Activated B cell treated with CpG ODN at 0.5 μM for 24 hours (primary cell): Measurements from ENCODE around the gene TTLL8. TPM values are rescaled to one million over a fixed set of nuclear protein-coding genes. Genes with fewer than 3 reads are reported as not detected.

Experiments used
- ATAC-seq: fragments of 200-7000 bp; cut with Tn5 transposase; one replicate; pipeline ENCODE4 v1.10.0; 2021; ENCODE audit warnings: low read depth, mild to moderate bottlenecking, moderate library complexity
- CTCF ChIA-PET: fragments of 350-600 bp; sonication (Branson Sonifier 250); formaldehyde crosslinking; loops from one replicate; lab custom pipeline; 2021; ENCODE audit warnings: antibody characterized with exemption; lab: Charles Lee
- POLR2A ChIA-PET: fragments of 350-600 bp; sonication (Branson Sonifier 250); formaldehyde crosslinking; loops from one replicate; lab custom pipeline; 2021; ENCODE audit warnings: antibody characterized with exemption; lab: Charles Lee
- DNase-seq: peaks from one replicate; pipeline ENCODE4 v3.0.0; 2022
- H3K27ac Mint-ChIP-seq: one replicate; pipeline ENCODE4 v1.8.0; 2020; ENCODE audit warnings: mixed read lengths
- H3K27me3 Mint-ChIP-seq: one replicate; pipeline ENCODE4 v1.8.0; 2021; ENCODE audit warnings: mixed read lengths
- H3K36me3 Mint-ChIP-seq: one replicate; pipeline ENCODE4 v1.8.0; 2021; ENCODE audit warnings: low read depth, mixed read lengths
- H3K4me1 Mint-ChIP-seq: one replicate; pipeline ENCODE4 v1.8.0; 2021; ENCODE audit warnings: mixed read lengths
- H3K4me3 Mint-ChIP-seq: one replicate; pipeline ENCODE4 v1.8.0; 2020; ENCODE audit warnings: mild to moderate bottlenecking, mixed read lengths
- H3K9me3 Mint-ChIP-seq: one replicate; pipeline ENCODE4 v1.8.0; 2020; ENCODE audit warnings: mixed read lengths
- intact Hi-C: fragments of 100-400 bp; cut with micrococcal nuclease; formaldehyde crosslinking; loops from one replicate; pipeline ENCODE4 v1.15.1; 2024
- total RNA-seq: library from RNA; stranded (reverse); gene quantifications from 2 replicates; pipeline ENCODE4 v1.2.3, GENCODE V29; 2022
- TF ChIP-seq, protein P1 (sequence below): fragments of 200-600 bp; IDR thresholded peaks from one replicate; pipeline ENCODE4 v1.8.0; 2022; ENCODE audit warnings: antibody characterized with exemption, mild to moderate bottlenecking

Gene TTLL8
- total RNA-seq, 1 donor from 2014 or later, result not detected

GRCh38 chr22:49997251-49997599 lies 60.9 kb downstream of the TTLL8 start:
- H3K36me3 Mint-ChIP-seq, result no peaks in the 10 kb centered on the region
- H3K27ac Mint-ChIP-seq, result no peak overlapping the region
- peaks cover 23% of the 10 kb centered on the region for H3K4me1 Mint-ChIP-seq
- ATAC-seq, result no peak
- intact Hi-C loops, result no loop called here
- CTCF ChIA-PET, result interaction anchor here (1.1 kb wide), 1 partner anchor 67 kb away, joined by 3 read pairs; no protein-coding TSS in a partner anchor
- H3K27me3 Mint-ChIP-seq, result peaks cover 2% of the 10 kb centered on the region
- POLR2A ChIA-PET, result no interaction called here
- TF ChIP-seq, protein P1, sequence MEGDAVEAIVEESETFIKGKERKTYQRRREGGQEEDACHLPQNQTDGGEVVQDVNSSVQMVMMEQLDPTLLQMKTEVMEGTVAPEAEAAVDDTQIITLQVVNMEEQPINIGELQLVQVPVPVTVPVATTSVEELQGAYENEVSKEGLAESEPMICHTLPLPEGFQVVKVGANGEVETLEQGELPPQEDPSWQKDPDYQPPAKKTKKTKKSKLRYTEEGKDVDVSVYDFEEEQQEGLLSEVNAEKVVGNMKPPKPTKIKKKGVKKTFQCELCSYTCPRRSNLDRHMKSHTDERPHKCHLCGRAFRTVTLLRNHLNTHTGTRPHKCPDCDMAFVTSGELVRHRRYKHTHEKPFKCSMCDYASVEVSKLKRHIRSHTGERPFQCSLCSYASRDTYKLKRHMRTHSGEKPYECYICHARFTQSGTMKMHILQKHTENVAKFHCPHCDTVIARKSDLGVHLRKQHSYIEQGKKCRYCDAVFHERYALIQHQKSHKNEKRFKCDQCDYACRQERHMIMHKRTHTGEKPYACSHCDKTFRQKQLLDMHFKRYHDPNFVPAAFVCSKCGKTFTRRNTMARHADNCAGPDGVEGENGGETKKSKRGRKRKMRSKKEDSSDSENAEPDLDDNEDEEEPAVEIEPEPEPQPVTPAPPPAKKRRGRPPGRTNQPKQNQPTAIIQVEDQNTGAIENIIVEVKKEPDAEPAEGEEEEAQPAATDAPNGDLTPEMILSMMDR, result no peak
- no peak overlapping the region for H3K4me3 Mint-ChIP-seq
- DNase-seq, result no peak
- H3K9me3 Mint-ChIP-seq, result no peaks in the 10 kb centered on the region

- Mint-ChIP-seq H3K4me1 (peaks cover 23% of the 10 kb centered on the region), H3K9me3 (no peaks in the 10 kb centered on the region), H3K4me3 (no peak overlapping the region), H3K36me3 (no peaks in the 10 kb centered on the region), H3K27ac (no peak overlapping the region), H3K27me3 (peaks cover 2% of the 10 kb centered on the region)
- POLR2A ChIA-PET, result no interaction called here
- intact Hi-C loops, result no loop called here
- CTCF ChIA-PET, result interaction anchor here (1.1 kb wide), 1 partner anchor 66 kb away, joined by 3 read pairs; no protein-coding TSS in a partner anchor
- DNase-seq, result no peak
- TF ChIP-seq, protein P1, result no peak
- ATAC-seq, result no peak
These were observed 61.4 kb downstream of the TTLL8 start for GRCh38 chr22:49996518-49997250.

- ChIA-PET POLR2A (no interaction called here), CTCF (no interaction called here)
- H3K27me3 Mint-ChIP-seq, result peaks cover 2% of the 10 kb centered on the region
- intact Hi-C loops, result no loop called here
- peaks cover 23% of the 10 kb centered on the region for H3K4me1 Mint-ChIP-seq
- H3K4me3 Mint-ChIP-seq, result no peak overlapping the region
- no peak overlapping the region for H3K27ac Mint-ChIP-seq
- ATAC-seq (no peak), DNase-seq (no peak)
- TF ChIP-seq, protein P1, result no peak
- H3K36me3 Mint-ChIP-seq, result no peaks in the 10 kb centered on the region
- peaks cover 2% of the 10 kb centered on the region for H3K9me3 Mint-ChIP-seq
These were observed 62.0 kb downstream of the TTLL8 start for GRCh38 chr22:49996119-49996517.

- intact Hi-C loops, result no loop called here
- no peak for DNase-seq
- CTCF ChIA-PET, result interaction anchor here (2.6 to 5.7 kb wide), 4 partner anchors 12 to 65 kb away, joined by 8 to 62 read pairs (median 22); no protein-coding TSS in a partner anchor
- ATAC-seq, result no peak
- Mint-ChIP-seq H3K27me3 (no peaks in the 10 kb centered on the region), H3K9me3 (peaks cover 5% of the 10 kb centered on the region), H3K27ac (no peak overlapping the region), H3K36me3 (no peaks in the 10 kb centered on the region), H3K4me1 (peaks cover 20% of the 10 kb centered on the region), H3K4me3 (no peak overlapping the region)
- TF ChIP-seq, protein P1, result no peak
- POLR2A ChIA-PET, result interaction anchor here (4.3 kb wide), 1 partner anchor 63 kb away, joined by 41 read pairs; no protein-coding TSS in a partner anchor
These were observed 62.6 kb downstream of the TTLL8 start for GRCh38 chr22:49995361-49996118.

GRCh38 chr22:49995041-49995360 lies 63.1 kb downstream of the TTLL8 start:
- DNase-seq, result no peak
- H3K4me1 Mint-ChIP-seq, result peaks cover 20% of the 10 kb centered on the region
- no peaks in the 10 kb centered on the region for H3K27me3 Mint-ChIP-seq
- ChIA-PET CTCF (interaction anchor here (2.6 to 5.7 kb wide), 4 partner anchors 12 to 64 kb away, joined by 8 to 62 read pairs (median 22); no protein-coding TSS in a partner anchor), POLR2A (interaction anchor here (4.3 kb wide), 1 partner anchor 63 kb away, joined by 41 read pairs; no protein-coding TSS in a partner anchor)
- intact Hi-C loops, result no loop called here
- no peaks in the 10 kb centered on the region for H3K36me3 Mint-ChIP-seq
- ATAC-seq, result no peak
- peaks cover 5% of the 10 kb centered on the region for H3K9me3 Mint-ChIP-seq
- H3K27ac Mint-ChIP-seq, result no peak overlapping the region
- H3K4me3 Mint-ChIP-seq, result no peak overlapping the region
- TF ChIP-seq, protein P1, result no peak
